Measurements from ENCODE around the gene RBL2.
"Not testable (repeated sequence)": the region's sequence is repeated elsewhere in the genome, so short reads cannot be mapped to it uniquely, and the experiment has no call there.

RBL2 gene

DNA sequence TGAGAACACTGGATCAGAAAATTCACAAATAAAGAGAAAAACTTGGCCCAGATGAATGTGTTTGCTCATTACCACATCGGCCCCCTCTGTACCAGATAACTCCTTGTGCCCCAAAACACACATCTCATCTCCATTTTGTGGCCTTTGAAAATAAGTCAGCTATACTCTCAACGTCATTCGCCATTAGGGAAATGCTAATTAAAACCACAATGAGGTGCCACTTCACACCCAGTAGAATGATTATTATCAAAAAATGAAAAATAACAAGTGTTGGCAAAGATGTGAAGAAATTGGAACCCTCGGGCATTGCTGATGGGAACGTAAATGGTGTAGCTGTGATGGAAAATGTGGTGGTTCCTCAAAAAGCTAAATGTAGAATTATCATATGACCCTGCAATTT, 103.4 kb downstream of the RBL2 start:
- no peak for DNase-seq (ENCODE audit: low read depth in 2 of 2)

DNA sequence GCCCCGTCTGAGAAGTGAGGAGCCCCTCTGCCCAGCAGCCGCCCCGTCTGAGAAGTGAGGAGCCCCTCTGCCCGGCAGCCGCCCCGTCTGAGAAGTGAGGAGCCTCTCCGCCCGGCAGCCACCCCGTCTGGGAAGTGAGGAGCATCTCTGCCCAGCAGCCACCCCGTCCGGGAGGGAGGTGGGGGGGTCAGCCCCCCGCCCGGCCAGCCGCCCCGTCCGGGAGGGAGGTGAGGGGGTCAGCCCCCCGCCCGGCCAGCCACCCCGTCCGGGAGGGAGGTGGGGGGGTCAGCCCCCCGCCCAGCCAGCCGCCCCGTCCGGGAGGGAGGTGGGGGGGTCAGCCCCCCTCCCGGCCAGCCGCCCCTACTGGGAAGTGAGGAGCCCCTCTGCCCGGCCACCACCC, 105.1 kb downstream of the RBL2 start:
- DNase-seq (ENCODE audit: low read depth in 2 of 2) = not testable (repeated sequence)

DNA sequence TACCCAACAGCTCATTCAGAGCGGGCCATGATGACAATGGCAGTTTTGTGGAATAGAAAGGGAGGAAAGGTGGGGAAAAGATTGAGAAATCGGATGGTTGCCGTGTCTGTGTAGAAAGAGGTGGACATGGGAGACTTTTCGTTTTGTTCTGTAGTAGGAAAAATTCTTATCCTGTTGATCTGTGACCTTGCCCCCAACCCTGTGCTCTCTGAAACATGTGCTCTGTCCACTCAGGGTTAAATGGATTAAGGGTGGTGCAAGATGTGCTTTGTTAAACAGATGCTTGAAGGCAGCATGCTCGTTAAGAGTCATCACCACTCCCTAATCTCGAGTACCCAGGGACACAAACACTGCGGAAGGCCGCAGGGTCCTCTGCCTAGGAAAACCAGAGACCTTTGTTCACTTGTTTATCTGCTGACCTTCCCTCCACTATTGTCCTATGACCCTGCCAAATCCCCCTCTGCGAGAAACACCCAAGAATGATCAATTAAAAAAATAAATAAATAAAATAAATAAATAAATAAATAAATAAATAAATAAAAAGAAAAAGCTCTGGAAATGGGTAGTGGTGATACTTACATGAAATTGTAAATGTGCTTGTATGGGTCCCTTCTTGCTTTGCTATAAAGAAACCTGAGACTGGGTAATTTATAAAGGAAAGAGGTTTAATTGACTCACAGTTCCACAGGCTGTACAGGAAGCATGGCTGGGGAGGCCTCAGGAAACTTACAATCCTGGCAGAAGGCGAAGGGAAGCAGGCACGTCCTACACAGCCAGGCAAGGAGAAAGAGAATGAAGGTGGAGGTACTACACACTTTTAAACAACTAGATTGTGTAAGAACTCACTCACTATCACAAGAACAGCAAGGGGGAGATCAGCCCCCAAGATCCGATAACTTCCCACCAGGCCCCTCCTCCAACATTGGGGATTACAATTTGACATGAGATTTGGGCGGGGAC, 105.8 kb downstream of the RBL2 start:
- DNase-seq (ENCODE audit: low read depth in 2 of 2) = not testable (repeated sequence)
